Measurements from ENCODE around the gene SPATS2L.

Gene SPATS2L

DNA sequence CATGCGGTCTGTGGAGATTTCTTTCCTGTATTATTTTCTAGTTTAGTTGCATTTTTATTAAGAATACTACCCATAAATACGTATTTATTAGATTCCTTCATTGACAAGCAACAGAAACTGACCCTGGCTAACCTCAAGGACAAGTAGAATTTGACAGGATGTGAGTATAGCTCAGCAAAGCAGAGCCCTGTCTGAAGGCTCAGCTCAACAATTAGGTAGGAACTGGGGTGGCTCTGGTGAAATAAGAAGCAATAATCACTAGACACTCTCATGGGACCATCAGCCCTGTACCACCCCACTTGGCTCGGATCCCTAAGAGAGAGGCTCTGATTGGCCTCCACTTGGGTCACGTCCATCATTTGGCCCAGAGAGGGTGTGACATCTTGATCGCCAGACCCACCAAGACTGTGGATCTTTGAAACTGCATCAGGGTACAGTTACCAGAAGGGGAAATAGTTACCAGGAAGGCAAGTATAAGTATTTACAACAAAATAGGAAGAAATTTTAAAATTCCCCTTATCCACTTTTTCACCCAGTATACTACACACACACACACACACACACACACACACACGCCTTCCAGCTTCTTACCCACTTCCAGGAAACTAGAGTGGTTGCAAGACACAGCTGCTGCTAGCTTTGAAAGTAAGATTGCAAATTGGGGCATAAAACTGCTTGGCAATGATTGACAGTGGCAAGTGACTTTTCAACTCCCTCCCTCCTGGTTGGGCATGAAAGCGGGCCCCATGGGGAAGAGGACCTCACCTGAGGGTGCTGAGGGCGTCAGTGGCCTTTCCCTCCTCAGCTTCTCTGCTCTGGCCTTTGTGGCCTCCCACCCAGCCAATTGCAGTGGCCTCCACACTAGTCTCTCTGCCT is 161.6 kb downstream of the SPATS2L start:
- no peak for DNase-seq (ENCODE audit: low spot score)

DNA sequence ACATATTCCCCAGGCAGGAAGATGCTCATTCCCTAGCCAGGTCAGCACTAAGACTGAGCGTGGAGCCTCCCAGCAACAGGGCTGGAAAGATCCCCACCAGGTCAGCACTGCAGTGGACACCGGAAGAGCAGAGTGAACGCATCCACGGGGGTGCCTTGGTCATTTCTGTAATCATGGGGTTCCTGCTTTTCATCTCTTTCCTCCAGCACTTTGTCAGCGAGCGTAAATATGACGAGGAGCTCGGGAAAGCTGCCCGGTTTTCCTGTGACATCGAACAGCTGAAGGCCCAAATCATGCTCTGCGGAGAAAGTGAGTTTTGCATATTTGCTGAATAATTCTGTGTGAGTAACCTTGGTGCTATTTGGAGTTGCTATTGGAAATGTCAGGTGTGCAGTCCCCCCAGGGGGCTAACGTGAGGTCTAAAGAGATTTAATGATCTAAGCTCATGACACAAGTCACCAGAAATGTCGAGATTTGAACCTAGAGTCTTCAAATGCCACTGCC is 163.3 kb downstream of the SPATS2L start:
- DNase-seq (ENCODE audit: low spot score), result no peak

DNA sequence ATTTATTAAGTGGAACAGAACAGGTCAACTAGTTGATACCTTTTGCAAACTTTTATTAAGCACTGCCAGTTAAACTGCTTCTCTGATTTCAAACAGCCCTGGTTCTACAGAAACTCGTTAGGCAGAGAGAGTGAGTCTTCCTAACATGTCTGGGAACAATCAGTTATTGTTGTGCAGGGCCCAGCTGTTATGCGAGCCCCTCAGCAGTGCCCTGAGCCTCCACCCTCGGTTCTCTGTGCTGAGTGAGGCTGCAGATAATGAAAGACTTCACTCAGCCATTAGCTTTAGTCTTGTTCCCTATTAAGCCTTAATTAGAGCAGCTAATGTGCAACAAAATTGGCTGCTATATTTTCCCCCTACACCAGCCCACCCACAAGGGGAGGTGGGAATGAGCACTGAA is 163.7 kb downstream of the SPATS2L start:
- DNase-seq (ENCODE audit: low spot score), result peak; percentile 88

DNA sequence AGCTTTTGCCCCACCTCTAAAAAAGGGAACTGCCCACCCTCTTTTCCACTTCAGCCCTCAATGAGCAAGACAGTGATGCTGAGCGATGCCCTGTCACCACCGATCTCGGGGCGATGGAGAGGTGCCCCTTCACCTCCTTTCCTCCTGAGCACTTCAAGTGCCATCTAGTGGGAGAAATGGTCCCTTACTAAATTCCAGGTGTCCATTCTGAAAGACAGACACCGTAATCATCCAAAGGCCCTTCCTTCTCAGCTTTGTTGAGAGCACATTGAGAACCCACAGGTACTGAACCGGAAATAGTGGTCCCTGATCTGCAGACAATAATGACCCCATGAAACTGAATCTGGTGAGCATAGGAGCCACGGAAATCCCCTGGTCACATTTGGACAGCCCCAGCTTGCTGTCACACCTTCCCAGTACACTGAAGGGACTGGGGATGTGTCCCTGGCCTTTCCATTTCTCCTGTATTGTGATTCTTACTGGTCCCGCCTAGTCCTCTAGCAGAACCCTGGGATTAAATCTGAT is 164.9 kb downstream of the SPATS2L start:
- no peak for DNase-seq (ENCODE audit: low spot score)

DNA sequence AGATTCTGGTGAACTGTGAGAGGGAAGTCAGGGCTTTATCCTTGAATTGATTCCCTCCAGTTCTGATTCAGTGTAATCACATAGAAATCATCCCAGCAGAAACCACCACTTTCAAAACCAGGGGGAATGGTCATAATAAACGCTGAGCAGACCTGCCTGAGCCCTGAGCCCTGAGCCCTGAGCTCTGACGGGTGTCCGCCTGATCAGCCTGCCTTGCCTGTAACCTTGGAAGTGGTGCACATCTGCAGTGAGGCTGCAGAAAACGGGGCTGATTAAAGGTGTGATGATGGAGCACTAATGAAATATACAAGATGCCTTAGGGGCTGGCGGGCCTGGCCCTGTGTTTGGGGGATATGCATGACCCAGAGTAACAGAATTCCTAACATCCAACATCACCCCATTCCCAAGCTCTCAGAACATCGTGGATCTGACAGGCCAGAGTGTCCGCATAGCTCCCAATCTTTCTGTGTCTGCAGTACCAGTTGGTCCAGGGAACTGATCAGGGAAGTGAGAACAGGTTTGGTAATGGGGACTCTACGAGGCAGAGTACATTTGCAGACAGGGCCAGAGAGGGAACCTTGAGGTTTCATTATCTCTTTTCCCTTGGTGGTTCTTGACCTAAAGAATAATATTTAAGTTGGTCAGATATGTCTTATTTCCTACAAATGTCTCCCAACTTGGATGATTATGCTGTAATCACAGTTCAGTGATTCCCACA is 165.6 kb downstream of the SPATS2L start:
- DNase-seq (ENCODE audit: low spot score), result no peak

DNA sequence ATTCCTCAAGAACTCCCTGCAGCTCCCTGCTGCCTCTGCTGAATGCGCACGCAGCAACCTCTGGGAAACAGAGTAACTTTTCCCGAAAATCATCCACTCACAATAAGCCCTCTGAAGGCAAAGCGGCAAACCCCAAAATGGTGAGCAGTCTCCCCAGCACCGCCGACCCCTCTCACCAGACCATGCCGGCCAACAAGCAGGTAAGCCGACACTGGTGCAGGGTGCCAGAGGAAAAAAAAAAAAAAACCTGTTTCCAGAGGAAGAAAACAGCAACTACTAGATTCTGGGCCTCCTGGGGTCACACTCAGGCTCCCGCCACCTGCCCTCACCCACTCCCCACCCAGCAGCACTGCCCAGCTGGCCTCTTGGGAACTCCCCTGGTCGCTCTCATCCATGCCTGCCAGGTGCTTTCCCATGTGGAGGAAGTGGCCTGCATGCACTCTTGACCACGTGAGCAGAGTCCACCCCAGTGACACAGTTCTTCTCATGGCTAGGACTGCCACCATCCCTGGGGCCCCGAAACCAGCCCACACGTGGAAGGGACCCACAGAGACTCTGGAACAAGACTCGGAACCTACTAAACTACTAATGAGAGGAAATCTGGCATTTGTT is 166.5 kb downstream of the SPATS2L start:
- DNase-seq (ENCODE audit: low spot score), result no peak

DNA sequence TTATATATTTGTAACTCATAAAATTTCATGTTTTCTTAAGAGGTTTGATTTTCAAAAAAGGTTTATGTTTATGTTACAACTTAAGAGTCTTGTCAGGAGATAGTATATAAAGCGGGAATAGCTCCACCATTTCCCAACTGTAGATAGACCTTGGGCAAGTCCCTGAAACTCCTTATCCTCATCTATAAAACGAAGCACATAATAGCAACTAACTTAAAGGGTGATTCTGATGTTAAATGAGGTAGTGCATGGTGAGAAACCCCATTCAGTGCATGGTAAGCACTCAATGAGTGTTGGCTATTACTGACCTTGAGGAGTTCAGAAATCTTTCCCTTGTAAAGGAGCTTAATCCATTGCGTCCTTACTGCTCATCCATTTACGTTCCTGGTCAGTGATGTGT is 169.3 kb downstream of the SPATS2L start:
- no peak for DNase-seq (ENCODE audit: low spot score)

DNA sequence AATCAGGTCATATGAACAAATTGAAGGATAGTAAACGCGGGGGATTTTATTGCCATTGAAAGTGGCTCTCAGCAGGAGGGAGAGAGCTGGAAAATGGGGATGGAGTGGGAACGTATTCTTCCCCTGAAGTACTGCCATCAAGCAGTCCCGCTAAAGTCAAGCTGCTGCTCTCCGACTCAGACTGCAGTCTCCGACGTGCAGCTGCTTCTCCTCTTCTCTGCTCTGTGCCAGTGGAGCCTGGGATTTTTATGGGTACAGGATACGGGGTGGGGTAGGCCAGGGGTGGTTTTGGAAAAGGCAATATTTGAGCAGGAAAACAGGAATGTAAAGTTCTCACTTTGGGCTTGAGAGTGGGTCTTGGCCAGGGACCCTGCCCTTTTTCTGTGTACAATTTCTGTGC is 170.3 kb downstream of the SPATS2L start:
- no peak for DNase-seq (ENCODE audit: low spot score)

DNA sequence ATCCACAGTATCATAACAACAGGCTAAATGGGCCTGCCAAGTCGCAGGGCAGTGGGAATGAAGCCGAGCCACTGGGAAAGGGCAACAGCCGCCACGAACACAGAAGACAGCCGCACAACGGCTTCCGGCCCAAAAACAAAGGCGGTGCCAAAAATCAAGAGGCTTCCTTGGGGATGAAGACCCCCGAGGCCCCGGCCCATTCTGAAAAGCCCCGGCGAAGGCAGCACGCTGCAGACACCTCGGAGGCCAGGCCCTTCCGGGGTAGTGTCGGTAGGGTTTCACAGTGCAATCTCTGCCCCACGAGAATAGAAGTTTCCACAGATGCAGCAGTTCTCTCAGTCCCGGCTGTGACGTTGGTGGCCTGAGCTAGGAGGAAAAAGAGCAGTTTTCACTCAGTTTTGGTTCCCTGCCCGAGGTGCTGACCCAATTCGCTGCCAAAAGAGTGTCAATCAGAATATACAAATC is 171.2 kb downstream of the SPATS2L start:
- DNase-seq (ENCODE audit: low spot score), result no peak

DNA sequence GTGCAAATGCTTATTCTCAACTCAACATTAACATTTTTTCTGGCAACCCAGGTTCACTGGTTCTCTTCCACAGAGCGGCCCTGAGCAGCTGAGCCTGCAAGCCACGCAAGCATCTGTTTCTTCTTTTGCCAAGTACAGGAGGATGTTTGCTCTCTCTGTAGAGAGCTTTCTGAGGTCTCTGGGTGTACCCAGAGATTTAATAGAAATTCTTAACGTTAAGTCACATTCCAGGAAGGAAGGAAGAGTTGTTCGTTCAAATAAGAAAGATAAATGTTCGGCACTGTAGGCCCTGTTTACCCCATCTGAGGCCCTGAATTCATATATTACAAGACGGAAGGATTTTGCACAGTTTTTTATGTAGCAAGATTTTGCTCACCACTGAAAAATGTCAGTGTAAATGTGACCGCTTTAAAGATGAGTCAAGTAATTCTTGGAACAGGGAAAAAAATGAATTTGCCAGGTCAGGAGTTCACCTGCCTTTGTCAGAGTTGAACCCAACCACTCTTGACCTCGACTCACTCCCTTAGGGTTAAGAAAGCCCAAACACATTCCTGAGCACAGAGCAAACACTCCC is 173.3 kb downstream of the SPATS2L start:
- no peak for DNase-seq (ENCODE audit: low spot score)

DNA sequence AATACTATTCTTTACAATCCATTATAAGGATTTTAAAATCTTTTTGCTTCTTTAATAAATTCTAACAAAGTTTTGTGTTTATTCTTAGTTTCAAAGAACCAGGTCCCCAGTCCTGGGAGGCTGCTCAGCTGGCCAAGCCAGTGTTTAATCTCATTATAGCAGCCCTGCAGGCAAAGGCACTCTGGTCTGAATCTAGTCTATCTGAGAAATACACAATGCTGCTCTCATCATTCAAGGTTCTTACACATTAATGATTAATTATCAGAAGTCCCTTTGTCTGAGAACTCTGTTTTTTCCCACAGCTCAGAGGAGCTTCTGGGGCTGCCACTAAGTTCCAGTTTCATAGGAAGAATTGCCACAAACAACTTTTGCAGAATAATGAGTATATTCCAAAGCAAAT is 175.7 kb downstream of the SPATS2L start:
- no peak for DNase-seq (ENCODE audit: low spot score)

DNA sequence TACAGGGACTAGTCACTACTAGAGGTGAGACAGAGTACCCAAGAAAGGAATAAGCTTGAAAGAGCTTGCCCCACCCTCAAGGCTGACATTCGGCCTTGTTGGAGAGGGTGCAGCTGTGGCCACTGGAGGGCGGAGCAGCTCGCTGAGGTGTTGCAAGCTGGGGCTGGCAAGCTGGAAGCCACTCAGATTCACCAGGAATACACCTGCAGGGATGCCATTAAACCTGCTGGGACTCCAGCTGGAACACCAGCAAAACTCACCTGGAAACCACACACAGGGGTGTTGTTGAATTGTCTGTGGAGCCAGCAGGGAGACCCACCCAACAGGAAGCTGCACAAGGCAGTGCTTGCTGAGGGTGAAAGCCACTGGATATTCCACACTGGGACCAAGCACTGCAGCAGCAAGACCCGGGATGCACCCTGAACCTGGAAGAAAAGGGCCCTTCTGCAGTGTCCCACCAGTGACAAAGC is 177.3 kb downstream of the SPATS2L start:
- DNase-seq (ENCODE audit: low spot score), result no peak

DNA sequence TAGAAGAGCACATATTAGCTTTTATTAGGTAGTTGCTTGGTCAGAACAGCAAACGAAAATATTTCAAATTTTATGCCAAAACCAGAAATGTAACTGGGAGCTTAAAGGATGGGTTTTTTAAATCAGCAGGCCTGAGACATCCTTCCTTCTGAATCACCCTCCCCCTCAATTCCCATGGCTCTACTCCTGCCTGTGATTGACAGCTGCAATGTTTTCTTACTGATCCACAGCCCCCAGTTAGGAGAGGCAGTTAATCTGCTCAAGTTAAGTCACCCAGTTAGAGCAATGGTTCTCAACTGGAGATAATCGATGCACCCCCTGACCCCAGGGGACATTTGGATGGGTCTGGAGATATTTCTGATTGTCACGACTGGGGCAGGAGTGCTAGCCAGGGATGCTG is 178.4 kb downstream of the SPATS2L start:
- no peak for DNase-seq (ENCODE audit: low spot score)

DNA sequence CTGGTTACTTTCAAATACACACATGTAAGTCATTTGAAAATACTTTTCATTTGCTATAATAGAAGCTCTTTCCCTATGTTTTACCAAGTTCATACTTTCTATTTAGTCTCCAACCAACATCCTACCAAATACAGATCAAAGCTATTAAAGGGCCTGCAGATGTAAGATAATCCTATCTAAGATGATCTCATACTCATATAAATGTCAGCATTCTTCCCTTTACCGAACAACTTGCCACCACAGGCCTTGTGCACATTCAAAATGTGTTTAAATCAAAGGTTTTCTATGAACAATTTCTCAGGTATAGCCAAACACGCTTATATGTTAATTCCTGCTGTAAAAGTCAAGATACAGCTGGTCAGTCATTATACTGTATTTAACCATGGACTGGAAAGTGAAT is 180.0 kb downstream of the SPATS2L start:
- DNase-seq (ENCODE audit: low spot score), result no peak

DNA sequence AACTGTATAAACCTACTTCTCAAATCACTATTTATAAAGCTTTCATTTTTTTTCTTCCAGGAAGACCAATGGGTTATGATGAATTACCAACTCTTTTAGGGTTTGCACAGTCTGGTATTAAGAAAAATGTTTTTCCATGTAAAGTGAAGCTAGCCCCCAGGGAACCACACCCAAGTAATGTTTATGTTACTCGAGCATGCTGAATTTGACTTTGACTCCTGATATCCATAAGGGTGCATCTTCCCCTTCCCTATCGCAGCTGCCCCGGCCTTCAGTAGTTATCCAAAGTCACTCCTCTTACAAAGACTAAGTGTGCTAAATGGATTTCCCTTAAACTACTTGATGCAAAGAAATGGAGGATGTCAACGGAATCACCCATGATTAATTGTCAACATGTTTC is 181.7 kb downstream of the SPATS2L start:
- no peak for DNase-seq (ENCODE audit: low spot score)

DNA sequence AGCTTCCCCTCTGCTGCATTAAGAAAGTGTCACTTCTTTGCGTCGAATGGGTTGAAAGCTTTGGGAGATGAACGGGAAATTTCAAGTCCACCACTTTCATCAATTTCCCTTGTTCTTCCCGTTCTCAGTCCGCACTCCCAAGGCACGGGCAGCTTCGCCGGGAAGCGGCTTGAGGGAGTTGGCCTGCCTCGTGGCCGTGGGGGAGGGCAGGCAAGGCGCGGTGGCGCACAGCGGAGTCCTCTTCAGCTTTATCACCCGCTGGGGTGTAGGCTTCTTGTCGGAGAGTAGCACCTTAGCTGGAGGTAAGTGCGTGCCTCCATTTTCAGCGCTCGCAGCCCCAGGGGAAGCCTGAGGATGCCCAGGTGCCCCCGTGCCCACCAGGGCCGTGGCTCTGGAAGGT is 183.5 kb downstream of the SPATS2L start:
- no peak for DNase-seq (ENCODE audit: low spot score)

DNA sequence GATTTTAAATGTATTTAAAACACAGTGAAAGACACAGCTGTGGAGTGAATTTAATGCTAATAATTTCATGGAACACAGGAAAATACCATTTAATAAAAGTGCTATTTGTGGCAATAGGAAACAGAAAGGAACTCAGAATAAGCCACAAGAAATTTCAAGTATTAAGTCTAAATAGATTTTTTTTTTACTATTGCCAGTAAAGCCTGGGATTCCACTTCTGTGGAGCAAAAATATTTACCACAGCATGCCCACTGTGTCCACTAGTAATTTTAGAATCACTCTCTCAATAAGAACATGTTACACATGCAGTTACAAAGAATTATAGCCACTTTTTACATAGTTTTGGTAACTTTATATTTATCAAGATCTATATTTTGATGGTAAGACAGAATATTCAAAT is 186.2 kb downstream of the SPATS2L start:
- no peak for DNase-seq (ENCODE audit: low spot score)

DNA sequence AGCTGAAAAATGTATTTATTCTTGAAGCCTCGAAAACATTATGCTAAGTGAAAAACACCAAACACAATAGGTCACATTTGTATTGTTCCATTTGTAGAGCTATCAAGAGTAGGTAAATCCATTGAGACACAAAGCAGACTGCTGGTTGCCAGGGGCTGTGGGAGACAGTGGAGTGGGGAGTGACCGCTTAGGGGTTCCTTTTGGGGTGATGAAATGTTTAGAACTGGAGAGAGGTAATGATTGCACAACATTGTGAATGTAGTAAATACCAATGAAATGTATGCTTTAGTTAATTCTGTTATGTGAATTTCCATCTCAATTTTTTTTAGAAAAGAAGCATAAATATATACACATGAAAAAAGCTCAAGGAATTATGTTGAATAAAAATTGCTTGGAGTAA is 187.6 kb downstream of the SPATS2L start:
- DNase-seq (ENCODE audit: low spot score), result no peak

DNA sequence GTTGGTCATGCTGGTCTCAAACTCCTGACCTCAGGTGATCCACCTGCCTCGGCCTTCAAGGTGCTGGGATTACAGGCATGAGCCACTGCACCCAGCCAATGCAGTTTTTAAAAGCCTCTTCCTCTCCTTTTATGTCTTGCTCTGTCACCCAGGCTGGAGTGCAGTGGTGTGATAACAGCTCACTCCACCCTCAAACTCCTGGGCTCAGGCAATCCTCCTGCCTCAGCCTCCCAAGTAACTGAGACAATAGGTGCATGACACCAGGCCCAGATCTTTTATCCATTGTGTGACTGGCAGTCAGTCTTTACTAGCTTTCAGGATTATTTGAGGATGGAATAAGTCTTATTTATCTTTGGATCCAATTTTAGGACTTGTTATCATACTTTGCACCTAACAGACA is 190.2 kb downstream of the SPATS2L start:
- no peak for DNase-seq (ENCODE audit: low spot score)

DNA sequence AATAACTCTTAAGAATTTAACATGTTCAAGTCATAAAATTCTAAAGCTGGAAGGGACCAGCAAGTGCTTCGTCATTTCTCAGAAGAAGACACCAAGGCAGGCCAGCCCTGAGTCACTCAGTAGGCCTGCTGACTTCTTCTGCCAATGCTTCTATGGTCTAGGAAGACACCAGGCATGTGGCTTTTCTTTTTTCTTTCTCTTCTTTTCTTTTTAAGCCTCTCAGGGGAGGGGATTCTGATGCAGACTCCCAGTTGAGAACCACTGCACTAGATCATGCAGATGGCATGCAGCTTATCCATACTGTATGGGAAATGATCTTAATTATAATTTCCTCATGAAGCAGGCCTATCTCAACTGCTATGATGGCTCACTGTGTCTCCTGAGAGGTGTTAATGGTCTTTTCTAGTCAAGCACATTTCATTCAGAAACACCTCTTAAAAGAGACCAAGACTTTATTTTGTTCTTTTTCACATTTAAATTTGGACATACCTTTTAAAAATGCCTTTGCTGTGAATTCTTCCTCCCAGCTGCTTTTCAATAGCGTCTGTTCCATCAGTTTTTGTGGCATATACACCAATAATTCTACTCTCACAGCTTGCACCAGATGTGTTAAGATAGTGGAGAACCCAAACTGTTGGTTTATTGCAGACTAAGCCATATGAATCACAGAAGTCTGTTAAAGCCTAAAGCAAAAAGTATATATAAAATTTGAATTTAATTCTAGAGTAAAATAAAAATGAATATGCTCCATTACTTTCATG is 192.1 kb downstream of the SPATS2L start:
- no peak for DNase-seq (ENCODE audit: low spot score)

DNA sequence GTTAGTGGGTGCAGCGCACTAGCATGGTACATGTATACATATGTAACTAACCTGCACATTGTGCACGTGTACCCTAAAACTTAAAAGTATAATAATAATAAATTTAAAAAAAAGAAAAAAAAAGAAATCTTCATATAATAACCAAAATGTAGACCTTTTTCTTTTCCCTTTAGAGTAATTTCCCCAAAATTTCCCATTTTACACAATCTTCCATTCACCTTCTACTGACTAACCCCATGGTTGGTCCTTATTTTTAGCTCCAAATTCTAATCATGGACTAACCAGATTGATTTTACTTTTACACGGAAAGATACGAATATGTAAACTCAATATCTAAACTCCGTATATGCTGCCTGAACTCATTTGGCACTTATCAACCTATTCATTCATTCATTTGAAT is 195.7 kb downstream of the SPATS2L start:
- DNase-seq (ENCODE audit: low spot score), result no peak

Data from putamen (tissue), 1 donor.